Measurements from ENCODE around the gene TADA2B. TPM values are rescaled to one million over a fixed set of nuclear protein-coding genes. Genes with fewer than 3 reads are reported as not detected.

The TADA2B gene
- total and polyA plus RNA-seq, 9 of the 15 experiments (the other 6 are each of a cell fraction or from before 2014, with no cell fraction given): 0.55 to 12.2 (median 7.5) TPM

DNA sequence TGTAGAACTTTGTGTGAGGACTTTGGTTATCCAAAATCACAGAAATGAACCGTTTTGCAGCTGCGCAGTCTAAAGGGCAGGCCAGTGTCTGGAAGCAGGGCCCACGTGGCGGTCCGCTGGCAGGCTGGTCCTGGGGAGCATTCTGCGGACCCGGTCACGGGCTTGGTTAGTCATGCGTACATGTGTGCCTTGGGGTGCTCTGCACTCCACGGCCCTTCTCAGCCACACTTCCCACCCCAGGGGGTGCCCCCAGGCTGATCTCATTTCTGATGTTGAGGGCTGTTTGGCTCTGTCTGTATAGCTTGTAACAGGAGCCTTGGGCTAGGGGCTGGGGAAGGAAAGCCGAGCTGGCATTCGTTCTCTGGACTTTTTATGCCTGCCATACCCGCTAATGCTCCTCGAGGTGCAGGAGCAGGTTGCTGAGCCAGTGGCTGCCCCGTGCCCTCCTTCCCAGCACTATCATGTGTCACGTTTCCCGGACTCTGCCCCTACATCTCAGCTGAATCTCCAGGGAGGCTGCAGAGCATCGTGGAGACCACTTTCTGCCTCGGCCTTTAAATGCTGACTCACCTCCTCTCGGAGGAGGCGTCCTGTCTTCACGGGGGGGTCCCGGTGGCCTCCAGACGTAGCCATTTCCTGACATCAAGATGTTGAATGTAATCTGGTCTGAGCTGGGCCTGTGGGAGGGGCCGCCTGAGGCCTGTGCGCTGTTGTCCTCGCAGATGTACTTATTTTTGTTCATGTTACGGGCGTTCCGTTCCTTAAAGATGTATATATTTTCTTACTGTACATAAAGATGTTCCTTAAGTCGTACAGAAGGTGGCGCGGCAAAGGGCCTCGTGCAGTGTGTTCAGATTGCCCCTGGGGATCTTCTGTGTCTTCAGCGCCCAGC is 11.4 kb upstream of the TADA2B start (continued):
- TF ChIP-seq TBL1XR1 (IDR thresholded peaks at IDR 0.05; ENCODE audit: low read length in 2 of 2) (no peak), CBFA2T2 (conservative IDR thresholded peaks at IDR 0.05) (peak; percentile 81), MEF2D (tag; conservative IDR thresholded peaks at IDR 0.05; ENCODE audit: low read depth) (no peak), ETV5 (CRISPR knock-in tag; IDR thresholded peaks at IDR 0.05; ENCODE audit: low read depth) (peak; percentile 79), TEAD4 (IDR thresholded peaks at IDR 0.05; ENCODE audit: low read length) (peak; percentile 66; the same call in 1 of the 2 replicates), TEAD4 (CRISPR knock-in tag; IDR thresholded peaks at IDR 0.05; ENCODE audit: borderline replicate concordance) (no peak), SPI1 (IDR thresholded peaks at IDR 0.05; ENCODE audit: borderline replicate concordance, low read depth, low read length) (no peak), TEAD2 (tag; IDR thresholded peaks at IDR 0.05) (no peak), MTA3 (IDR thresholded peaks at IDR 0.05; ENCODE audit: borderline replicate concordance) (no peak), ZNF217 (CRISPR knock-in tag; IDR thresholded peaks at IDR 0.05) (no peak), KLF13 (tag; IDR thresholded peaks at IDR 0.05; ENCODE audit: borderline replicate concordance, low read depth) (no peak), EP300 (IDR thresholded peaks at IDR 0.05; ENCODE audit: low read length) (peak; percentile 73; the same call in 1 of the 2 replicates), ZZZ3 (IDR thresholded peaks at IDR 0.05) (no peak), ZNF707 (CRISPR knock-in tag; conservative IDR thresholded peaks at IDR 0.05) (no peak)
- TF ChIP-seq, protein P1, sequence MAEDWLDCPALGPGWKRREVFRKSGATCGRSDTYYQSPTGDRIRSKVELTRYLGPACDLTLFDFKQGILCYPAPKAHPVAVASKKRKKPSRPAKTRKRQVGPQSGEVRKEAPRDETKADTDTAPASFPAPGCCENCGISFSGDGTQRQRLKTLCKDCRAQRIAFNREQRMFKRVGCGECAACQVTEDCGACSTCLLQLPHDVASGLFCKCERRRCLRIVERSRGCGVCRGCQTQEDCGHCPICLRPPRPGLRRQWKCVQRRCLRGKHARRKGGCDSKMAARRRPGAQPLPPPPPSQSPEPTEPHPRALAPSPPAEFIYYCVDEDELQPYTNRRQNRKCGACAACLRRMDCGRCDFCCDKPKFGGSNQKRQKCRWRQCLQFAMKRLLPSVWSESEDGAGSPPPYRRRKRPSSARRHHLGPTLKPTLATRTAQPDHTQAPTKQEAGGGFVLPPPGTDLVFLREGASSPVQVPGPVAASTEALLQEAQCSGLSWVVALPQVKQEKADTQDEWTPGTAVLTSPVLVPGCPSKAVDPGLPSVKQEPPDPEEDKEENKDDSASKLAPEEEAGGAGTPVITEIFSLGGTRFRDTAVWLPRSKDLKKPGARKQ (CRISPR knock-in tag; IDR thresholded peaks at IDR 0.05): no peak
- TF ChIP-seq, protein P2, sequence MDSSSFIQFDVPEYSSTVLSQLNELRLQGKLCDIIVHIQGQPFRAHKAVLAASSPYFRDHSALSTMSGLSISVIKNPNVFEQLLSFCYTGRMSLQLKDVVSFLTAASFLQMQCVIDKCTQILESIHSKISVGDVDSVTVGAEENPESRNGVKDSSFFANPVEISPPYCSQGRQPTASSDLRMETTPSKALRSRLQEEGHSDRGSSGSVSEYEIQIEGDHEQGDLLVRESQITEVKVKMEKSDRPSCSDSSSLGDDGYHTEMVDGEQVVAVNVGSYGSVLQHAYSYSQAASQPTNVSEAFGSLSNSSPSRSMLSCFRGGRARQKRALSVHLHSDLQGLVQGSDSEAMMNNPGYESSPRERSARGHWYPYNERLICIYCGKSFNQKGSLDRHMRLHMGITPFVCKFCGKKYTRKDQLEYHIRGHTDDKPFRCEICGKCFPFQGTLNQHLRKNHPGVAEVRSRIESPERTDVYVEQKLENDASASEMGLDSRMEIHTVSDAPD (CRISPR knock-in tag; IDR thresholded peaks at IDR 0.05): no peak
- TF ChIP-seq, protein P3, sequence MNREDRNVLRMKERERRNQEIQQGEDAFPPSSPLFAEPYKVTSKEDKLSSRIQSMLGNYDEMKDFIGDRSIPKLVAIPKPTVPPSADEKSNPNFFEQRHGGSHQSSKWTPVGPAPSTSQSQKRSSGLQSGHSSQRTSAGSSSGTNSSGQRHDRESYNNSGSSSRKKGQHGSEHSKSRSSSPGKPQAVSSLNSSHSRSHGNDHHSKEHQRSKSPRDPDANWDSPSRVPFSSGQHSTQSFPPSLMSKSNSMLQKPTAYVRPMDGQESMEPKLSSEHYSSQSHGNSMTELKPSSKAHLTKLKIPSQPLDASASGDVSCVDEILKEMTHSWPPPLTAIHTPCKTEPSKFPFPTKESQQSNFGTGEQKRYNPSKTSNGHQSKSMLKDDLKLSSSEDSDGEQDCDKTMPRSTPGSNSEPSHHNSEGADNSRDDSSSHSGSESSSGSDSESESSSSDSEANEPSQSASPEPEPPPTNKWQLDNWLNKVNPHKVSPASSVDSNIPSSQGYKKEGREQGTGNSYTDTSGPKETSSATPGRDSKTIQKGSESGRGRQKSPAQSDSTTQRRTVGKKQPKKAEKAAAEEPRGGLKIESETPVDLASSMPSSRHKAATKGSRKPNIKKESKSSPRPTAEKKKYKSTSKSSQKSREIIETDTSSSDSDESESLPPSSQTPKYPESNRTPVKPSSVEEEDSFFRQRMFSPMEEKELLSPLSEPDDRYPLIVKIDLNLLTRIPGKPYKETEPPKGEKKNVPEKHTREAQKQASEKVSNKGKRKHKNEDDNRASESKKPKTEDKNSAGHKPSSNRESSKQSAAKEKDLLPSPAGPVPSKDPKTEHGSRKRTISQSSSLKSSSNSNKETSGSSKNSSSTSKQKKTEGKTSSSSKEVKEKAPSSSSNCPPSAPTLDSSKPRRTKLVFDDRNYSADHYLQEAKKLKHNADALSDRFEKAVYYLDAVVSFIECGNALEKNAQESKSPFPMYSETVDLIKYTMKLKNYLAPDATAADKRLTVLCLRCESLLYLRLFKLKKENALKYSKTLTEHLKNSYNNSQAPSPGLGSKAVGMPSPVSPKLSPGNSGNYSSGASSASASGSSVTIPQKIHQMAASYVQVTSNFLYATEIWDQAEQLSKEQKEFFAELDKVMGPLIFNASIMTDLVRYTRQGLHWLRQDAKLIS (CRISPR knock-in tag; IDR thresholded peaks at IDR 0.05): no peak
- TF ChIP-seq, protein P4, sequence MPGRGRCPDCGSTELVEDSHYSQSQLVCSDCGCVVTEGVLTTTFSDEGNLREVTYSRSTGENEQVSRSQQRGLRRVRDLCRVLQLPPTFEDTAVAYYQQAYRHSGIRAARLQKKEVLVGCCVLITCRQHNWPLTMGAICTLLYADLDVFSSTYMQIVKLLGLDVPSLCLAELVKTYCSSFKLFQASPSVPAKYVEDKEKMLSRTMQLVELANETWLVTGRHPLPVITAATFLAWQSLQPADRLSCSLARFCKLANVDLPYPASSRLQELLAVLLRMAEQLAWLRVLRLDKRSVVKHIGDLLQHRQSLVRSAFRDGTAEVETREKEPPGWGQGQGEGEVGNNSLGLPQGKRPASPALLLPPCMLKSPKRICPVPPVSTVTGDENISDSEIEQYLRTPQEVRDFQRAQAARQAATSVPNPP (IDR thresholded peaks at IDR 0.05; ENCODE audit: borderline replicate concordance, insufficient read depth, insufficient read length): no peak

All from K562 (cell line).